CD14-positive monocyte (primary cell): ENCODE data around the gene KCNJ6. TPM values are rescaled to one million over a fixed set of nuclear protein-coding genes. Genes with fewer than 3 reads are reported as not detected.

Experiments used
- DNase-seq, 3 donors: peaks; one replicate each; pipeline ENCODE4 v3.0.0-alpha.2; 2011 to 2022
- H2AFZ ChIP-seq: 2 replicates; pipeline ENCODE4 v1.6.0; 2012; ENCODE audit warnings: mild to moderate bottlenecking, low read depth, low read length, inconsistent platforms; ENCODE audit not compliant: insufficient read depth, poor library complexity, severe bottlenecking
- H3K27ac ChIP-seq, 2 donors: 1 replicate in 1 of 2; 2 replicates in 1 of 2; pipeline ENCODE4 v1.5.1; 2012 to 2013; ENCODE audit warnings: low read length in 2 of 2, control low read depth in 1 of 2, inconsistent platforms in 1 of 2, low read depth in 1 of 2, mild to moderate bottlenecking in 1 of 2
- H3K27me3 ChIP-seq, 2 donors: one replicate each; pipeline versions ENCODE4 v1.6.0 to v1.6.1; 2011 to 2013; ENCODE audit warnings: low read length in 2 of 2; ENCODE audit not compliant: control insufficient read depth in 2 of 2, insufficient read depth in 2 of 2
- H3K36me3 ChIP-seq, 2 donors: replicated peaks in 1 of 2; 1 replicate in 1 of 2; 2 replicates in 1 of 2; pipeline versions ENCODE4 v1.5.1 to v1.6.1; 2012 to 2013; ENCODE audit warnings: low read length in 2 of 2, control low read depth in 1 of 2, inconsistent platforms in 1 of 2, mild to moderate bottlenecking in 1 of 2; ENCODE audit not compliant: insufficient read depth in 2 of 2, control insufficient read depth in 1 of 2
- H3K4me1 ChIP-seq, 2 donors: 1 replicate in 1 of 2; 2 replicates in 1 of 2; pipeline versions ENCODE4 v1.5.1 to v1.6.1; 2012 to 2013; ENCODE audit warnings: low read length in 2 of 2, control low read depth in 1 of 2, inconsistent platforms in 1 of 2, mild to moderate bottlenecking in 1 of 2, moderate library complexity in 1 of 2; ENCODE audit not compliant: insufficient read depth in 2 of 2, control insufficient read depth in 1 of 2
- H3K4me2 ChIP-seq: replicated peaks from 2 replicates; pipeline ENCODE3; 2012; ENCODE audit warnings: low read length, moderate library complexity, mild to moderate bottlenecking; ENCODE audit not compliant: poor library complexity, severe bottlenecking; ENCODE audit errors: extremely low read depth
- H3K4me3 ChIP-seq, 3 experiments: fragments of 200-600 bp in 1 of 3; sonication (generic) in 1 of 3; replicated peaks in 1 of 3; 1 replicate in 2 of 3; 2 replicates in 1 of 3; pipeline ENCODE4 v1.5.1; 2011 to 2013; ENCODE audit warnings: low read length in 3 of 3, mild to moderate bottlenecking in 3 of 3, control low read depth in 2 of 3, low read depth in 2 of 3, inconsistent platforms in 1 of 3, moderate library complexity in 1 of 3
- H3K79me2 ChIP-seq: 2 replicates; pipeline ENCODE4 v1.6.0; 2012; ENCODE audit warnings: mild to moderate bottlenecking, control low read depth, inconsistent platforms, low read length, moderate library complexity; ENCODE audit not compliant: insufficient read depth
- H3K9ac ChIP-seq: 2 replicates; pipeline ENCODE4 v1.6.0; 2017; ENCODE audit warnings: low read length, mild to moderate bottlenecking; ENCODE audit not compliant: insufficient read depth, poor library complexity, severe bottlenecking
- H3K9me3 ChIP-seq, 2 donors: replicated peaks in 1 of 2; 1 replicate in 1 of 2; 2 replicates in 1 of 2; pipeline versions ENCODE4 v1.5.1 to v1.6.1; 2012 to 2013; ENCODE audit warnings: low read length in 2 of 2, control low read depth in 1 of 2; ENCODE audit not compliant: control insufficient read depth in 1 of 2, insufficient read depth in 1 of 2
- H4K20me1 ChIP-seq: 2 replicates; pipeline ENCODE4 v1.6.0; 2012; ENCODE audit warnings: mild to moderate bottlenecking, low read length, control low read depth, moderate library complexity; ENCODE audit not compliant: insufficient read depth
- H3K27ac Mint-ChIP-seq, 7 donors: one replicate each; pipeline ENCODE4 v1.8.0; 2020; ENCODE audit warnings: mild to moderate bottlenecking in 7 of 7, mixed read lengths in 7 of 7, moderate library complexity in 6 of 7, inconsistent platforms in 2 of 7
- H3K27me3 Mint-ChIP-seq, 3 donors: one replicate each; pipeline ENCODE4 v1.8.0; 2021 to 2022; ENCODE audit warnings: low read depth in 3 of 3, mild to moderate bottlenecking in 3 of 3, mixed read lengths in 3 of 3, moderate library complexity in 3 of 3, inconsistent platforms in 1 of 3
- H3K36me3 Mint-ChIP-seq, 2 donors: one replicate each; pipeline ENCODE4 v1.8.0; 2020; ENCODE audit warnings: mixed read lengths in 2 of 2, inconsistent platforms in 1 of 2, mild to moderate bottlenecking in 1 of 2
- H3K4me1 Mint-ChIP-seq: one replicate; pipeline ENCODE4 v1.8.0; 2020; ENCODE audit warnings: mild to moderate bottlenecking, mixed read lengths
- H3K4me3 Mint-ChIP-seq, 2 donors: one replicate each; pipeline ENCODE4 v1.8.0; 2020; ENCODE audit warnings: mild to moderate bottlenecking in 2 of 2, mixed read lengths in 2 of 2, moderate library complexity in 1 of 2
- H3K9me3 Mint-ChIP-seq, 7 donors: one replicate each; pipeline ENCODE4 v1.8.0; 2020 to 2022; ENCODE audit warnings: mixed read lengths in 7 of 7, mild to moderate bottlenecking in 6 of 7, moderate library complexity in 6 of 7, inconsistent platforms in 2 of 7
- WGBS: methylation state at CpG from one replicate; pipeline ENCODE4 v1.1.5; 2013; ENCODE audit warnings: missing lambda C conversion rate; ENCODE audit not compliant: insufficient coverage; 5-methylcytosine and 5-hydroxymethylcytosine counted together
- intact Hi-C, 2 donors: fragments of 100-400 bp; cut with micrococcal nuclease; formaldehyde crosslinking; loops; one replicate each; pipeline versions ENCODE4 v1.15.0 to v1.15.1; 2023
- polyA plus RNA-seq, 3 donors: library from polyadenylated mRNA; depleted of rRNA in 1 of 3; unstranded in 2 of 3; stranded (reverse) in 1 of 3; fragments of 300-500 nt in 2 of 3; fragments of >200 nt in 1 of 3; fragmentation: Illumina TruSeq in 2 of 3; gene quantifications; 1 replicate in 2 of 3; 2 replicates in 1 of 3; pipeline ENCODE4 v1.2.3, GENCODE V29; 2012 to 2021
- TF ChIP-seq, protein P1 (sequence below): fragments of 200-600 bp; IDR thresholded peaks from one replicate; pipeline ENCODE4 v1.8.0; 2022; ENCODE audit warnings: antibody characterized with exemption, mild to moderate bottlenecking

The KCNJ6 gene
- polyA plus RNA-seq, 3 donors: not detected

DNA sequence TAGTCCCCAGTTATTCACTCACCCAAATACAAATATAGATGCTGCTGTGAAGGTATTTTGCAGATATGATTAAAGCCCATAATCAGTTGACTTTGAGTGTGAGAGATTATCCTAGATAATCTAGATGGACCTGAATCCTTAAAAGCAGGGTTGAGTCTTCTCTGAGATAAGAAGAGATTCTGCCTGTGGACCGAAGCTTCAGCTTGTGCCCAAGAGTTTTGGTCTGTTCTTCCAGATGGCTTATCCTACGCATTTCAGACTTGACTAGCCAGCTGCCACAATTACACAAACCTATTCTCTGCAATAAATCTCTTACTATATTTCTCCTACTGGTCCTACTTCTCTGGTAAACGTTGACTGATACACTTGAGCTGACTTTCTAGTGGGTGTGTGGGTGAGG is 145.1 kb downstream of the KCNJ6 start:
- Histone ChIP-seq H3K4me1 (no peaks in the 10 kb centered on the region), H3K9ac (no peak overlapping the region), H3K4me3 (no peak overlapping the region), H3K4me2 (no peak overlapping the region), H3K79me2 (no peaks in the 10 kb centered on the region), H3K27ac (no peak overlapping the region), H4K20me1 (no peaks in the 10 kb centered on the region), H3K27me3 (no peaks in the 10 kb centered on the region), H2AFZ (no peak overlapping the region), H3K9me3 (no peaks in the 10 kb centered on the region), H3K36me3 (no peaks in the 10 kb centered on the region)
- DNase-seq: no peak
- no peak overlapping the region for H3K27ac Mint-ChIP-seq
- no peak overlapping the region for H3K4me3 Mint-ChIP-seq
- no peaks in the 10 kb centered on the region for H3K4me1 Mint-ChIP-seq
- TF ChIP-seq, protein P1, sequence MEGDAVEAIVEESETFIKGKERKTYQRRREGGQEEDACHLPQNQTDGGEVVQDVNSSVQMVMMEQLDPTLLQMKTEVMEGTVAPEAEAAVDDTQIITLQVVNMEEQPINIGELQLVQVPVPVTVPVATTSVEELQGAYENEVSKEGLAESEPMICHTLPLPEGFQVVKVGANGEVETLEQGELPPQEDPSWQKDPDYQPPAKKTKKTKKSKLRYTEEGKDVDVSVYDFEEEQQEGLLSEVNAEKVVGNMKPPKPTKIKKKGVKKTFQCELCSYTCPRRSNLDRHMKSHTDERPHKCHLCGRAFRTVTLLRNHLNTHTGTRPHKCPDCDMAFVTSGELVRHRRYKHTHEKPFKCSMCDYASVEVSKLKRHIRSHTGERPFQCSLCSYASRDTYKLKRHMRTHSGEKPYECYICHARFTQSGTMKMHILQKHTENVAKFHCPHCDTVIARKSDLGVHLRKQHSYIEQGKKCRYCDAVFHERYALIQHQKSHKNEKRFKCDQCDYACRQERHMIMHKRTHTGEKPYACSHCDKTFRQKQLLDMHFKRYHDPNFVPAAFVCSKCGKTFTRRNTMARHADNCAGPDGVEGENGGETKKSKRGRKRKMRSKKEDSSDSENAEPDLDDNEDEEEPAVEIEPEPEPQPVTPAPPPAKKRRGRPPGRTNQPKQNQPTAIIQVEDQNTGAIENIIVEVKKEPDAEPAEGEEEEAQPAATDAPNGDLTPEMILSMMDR: no peak
- H3K9me3 Mint-ChIP-seq: peaks cover 0 to 2% (median 0%) of the 10 kb centered on the region in 7 donors
- H3K27me3 Mint-ChIP-seq: peaks cover 3 to 7% (median 6%) of the 10 kb centered on the region in 3 donors
- H3K36me3 Mint-ChIP-seq: no peaks in the 10 kb centered on the region
- WGBS: 100% methylated on average over 1 of the region's 3 CpGs
- intact Hi-C loops: no loop called here

DNA sequence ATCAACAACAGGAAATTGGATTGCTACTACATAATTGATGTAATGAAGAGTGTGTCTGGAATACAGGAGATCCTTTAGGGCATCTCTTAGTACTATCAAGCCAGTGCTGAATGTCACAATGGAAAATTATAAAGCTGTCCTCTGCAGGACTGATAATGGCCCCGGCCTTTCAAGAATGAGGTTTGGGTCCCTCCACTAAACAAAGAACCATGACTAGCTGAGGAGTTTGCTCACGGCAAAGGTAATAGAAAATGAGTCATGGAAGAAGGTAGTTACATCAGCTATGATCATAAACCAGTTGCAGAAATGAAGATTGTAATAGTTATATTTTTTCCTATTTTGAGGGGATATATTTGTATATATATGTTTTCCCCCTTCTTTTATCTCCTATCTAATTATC is 145.8 kb downstream of the KCNJ6 start:
- Histone ChIP-seq H3K9ac (no peak overlapping the region), H4K20me1 (no peaks in the 10 kb centered on the region), H3K79me2 (no peaks in the 10 kb centered on the region), H3K9me3 (no peaks in the 10 kb centered on the region), H3K27ac (no peak overlapping the region), H2AFZ (no peak overlapping the region), H3K27me3 (no peaks in the 10 kb centered on the region), H3K4me3 (no peak overlapping the region), H3K4me2 (no peak overlapping the region), H3K4me1 (no peaks in the 10 kb centered on the region), H3K36me3 (no peaks in the 10 kb centered on the region)
- no peaks in the 10 kb centered on the region for H3K36me3 Mint-ChIP-seq
- WGBS: no CpG with 5 or more reads among the region's 2 CpGs
- H3K4me1 Mint-ChIP-seq: no peaks in the 10 kb centered on the region
- no peak overlapping the region for H3K27ac Mint-ChIP-seq
- H3K4me3 Mint-ChIP-seq: no peak overlapping the region
- peaks cover 0 to 2% (median 0%) of the 10 kb centered on the region in 7 donors for H3K9me3 Mint-ChIP-seq
- no peak for DNase-seq
- TF ChIP-seq, protein P1: no peak
- intact Hi-C loops: no loop called here
- H3K27me3 Mint-ChIP-seq: peaks cover 3 to 7% (median 6%) of the 10 kb centered on the region in 3 donors
